ENCODE results near the gene DEFB115. TPM values are rescaled to one million over a fixed set of nuclear protein-coding genes. Genes with fewer than 3 reads are reported as not detected.

Gene DEFB115
- total RNA-seq, 4 donors from 2014 or later: not detected

DNA sequence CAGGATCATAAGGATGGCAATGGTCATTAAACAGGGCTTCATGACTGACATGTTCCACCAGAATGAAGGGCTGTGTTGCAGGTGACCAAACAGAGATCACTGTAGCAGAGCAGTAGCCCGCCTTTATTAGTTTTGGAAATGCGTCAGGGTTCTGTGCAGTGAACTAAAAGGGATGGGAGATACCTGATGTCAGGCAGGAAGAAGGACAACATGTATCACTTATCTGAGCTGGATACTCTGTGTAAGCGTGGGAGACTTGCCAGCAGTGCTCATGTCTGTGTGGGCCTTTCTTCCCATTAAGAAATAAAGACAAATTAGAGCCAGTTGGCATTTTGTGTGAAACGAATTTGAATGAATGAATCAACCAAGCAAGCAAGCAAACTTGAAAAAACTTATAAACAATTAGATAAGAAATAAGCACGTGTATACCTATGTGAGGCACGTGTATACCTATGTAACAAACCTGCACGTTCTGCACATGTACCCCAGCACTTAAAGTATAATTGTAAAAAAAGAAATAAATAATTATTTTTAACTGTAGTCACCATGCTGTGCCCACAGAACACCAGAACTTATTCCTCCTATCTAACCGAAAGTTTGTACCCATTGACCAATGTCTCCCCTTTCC, 51.2 kb downstream of the DEFB115 start, which contains the start of gene DEFB116:
Gene DEFB116 (minus strand): TSS at position 51 of the 628 bp plus-strand sequence. CDS start 0 bp downstream, at position 51.
- intact Hi-C loops (cut with DNase I; ENCODE audit: low total_unique reads) (no loop called here), in situ Hi-C loops (cut with MboI; ENCODE audit: low pct_ligation_motif_present in 1 of 4, low pct_unique_long_range_greater_than_20kb in 1 of 4, low sequenced_read_pairs in 3 of 4) (loop anchor here in 1 of 4 donors (25.0 kb wide), 1 partner anchor 104 kb away; the partner anchor contains the start of gene DEFB121)
- Histone ChIP-seq H3K27ac (no peak within 1 kb of the TSS), H3K27me3 (no peaks in the 10 kb centered on the region), H3K4me3 (no peak within 1 kb of the TSS), H3K36me3 (no peaks in the 10 kb centered on the region), H3K4me1 (no peaks in the 10 kb centered on the region), H3K9me3 (no peaks in the 10 kb centered on the region)
- TF ChIP-seq, protein P1, sequence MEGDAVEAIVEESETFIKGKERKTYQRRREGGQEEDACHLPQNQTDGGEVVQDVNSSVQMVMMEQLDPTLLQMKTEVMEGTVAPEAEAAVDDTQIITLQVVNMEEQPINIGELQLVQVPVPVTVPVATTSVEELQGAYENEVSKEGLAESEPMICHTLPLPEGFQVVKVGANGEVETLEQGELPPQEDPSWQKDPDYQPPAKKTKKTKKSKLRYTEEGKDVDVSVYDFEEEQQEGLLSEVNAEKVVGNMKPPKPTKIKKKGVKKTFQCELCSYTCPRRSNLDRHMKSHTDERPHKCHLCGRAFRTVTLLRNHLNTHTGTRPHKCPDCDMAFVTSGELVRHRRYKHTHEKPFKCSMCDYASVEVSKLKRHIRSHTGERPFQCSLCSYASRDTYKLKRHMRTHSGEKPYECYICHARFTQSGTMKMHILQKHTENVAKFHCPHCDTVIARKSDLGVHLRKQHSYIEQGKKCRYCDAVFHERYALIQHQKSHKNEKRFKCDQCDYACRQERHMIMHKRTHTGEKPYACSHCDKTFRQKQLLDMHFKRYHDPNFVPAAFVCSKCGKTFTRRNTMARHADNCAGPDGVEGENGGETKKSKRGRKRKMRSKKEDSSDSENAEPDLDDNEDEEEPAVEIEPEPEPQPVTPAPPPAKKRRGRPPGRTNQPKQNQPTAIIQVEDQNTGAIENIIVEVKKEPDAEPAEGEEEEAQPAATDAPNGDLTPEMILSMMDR (IDR thresholded peaks at IDR 0.05): no peak
- no peak for TF ChIP-seq POLR2A (IDR thresholded peaks at IDR 0.05)
- no peak for TF ChIP-seq POLR2AphosphoS5 (IDR thresholded peaks at IDR 0.05)
- TF ChIP-seq EP300 (IDR thresholded peaks at IDR 0.05; ENCODE audit: low read depth): no peak
- WGBS, 2 donors (ENCODE audit: low coverage in 1 of 2): 35 to 51% methylated on average over 6 to 8 of the region's 8 CpGs
- DNase-seq: no peak

Other genes starting within 250 kb of the DEFB115 start
- gene DEFB116, start 50.9 kb downstream of the DEFB115 start, total RNA-seq: not detected
- not detected for gene DEFB118, start 110.9 kb downstream of the DEFB115 start, total RNA-seq
- gene DEFB119, start 132.9 kb downstream of the DEFB115 start, total RNA-seq: not detected
- gene DEFB121, start 148.6 kb downstream of the DEFB115 start, total RNA-seq: not detected
- not detected for gene DEFB123, start 183.0 kb downstream of the DEFB115 start, total RNA-seq
- not detected for gene DEFB124, start 217.5 kb downstream of the DEFB115 start, total RNA-seq
- 1 to 10 TPM in 2 of 4 donors, under 1 TPM in 1, not detected in 1; 0.80 to 1.8 (median 1.3) TPM for gene REM1, start 217.6 kb downstream of the DEFB115 start, total RNA-seq

Measured in transverse colon (tissue), 4 donors.